ENCODE measurements around the gene PTX4. TPM values are rescaled to one million over a fixed set of nuclear protein-coding genes. Genes with fewer than 3 reads are reported as not detected.

PTX4 gene
- total RNA-seq, 1 donor from 2014 or later: not detected

GRCh38 chr16:1456951-1457350, 31.8 kb downstream of the PTX4 start:
- DNase-seq: no peak
- no peak overlapping the region for H3K4me3 ChIP-seq
- intact Hi-C loops (cut with micrococcal nuclease): no loop called here
- peaks cover 87% of the 10 kb centered on the region for H3K36me3 ChIP-seq
- H3K9me3 ChIP-seq (replicated peaks): no peaks in the 10 kb centered on the region
- no peaks in the 10 kb centered on the region for H3K4me1 ChIP-seq
- H3K27ac ChIP-seq (replicated peaks): no peak overlapping the region
- no peak for TF ChIP-seq CTCF (IDR thresholded peaks at IDR 0.05; ENCODE audit: borderline replicate concordance)
- no peaks in the 10 kb centered on the region for H3K27me3 ChIP-seq (ENCODE audit: low read depth)

GRCh38 chr16:1455190-1456171, 33.3 kb downstream of the PTX4 start:
- TF ChIP-seq CTCF (IDR thresholded peaks at IDR 0.05; ENCODE audit: borderline replicate concordance): no peak
- H3K4me1 ChIP-seq: no peaks in the 10 kb centered on the region

GRCh38 chr16:1454561-1454960, 34.2 kb downstream of the PTX4 start:
- DNase-seq: no peak
- no peak for TF ChIP-seq CTCF (IDR thresholded peaks at IDR 0.05; ENCODE audit: borderline replicate concordance)
- Histone ChIP-seq H3K4me1 (no peaks in the 10 kb centered on the region), H3K27me3 (ENCODE audit: low read depth) (no peaks in the 10 kb centered on the region), H3K9me3 (replicated peaks) (no peaks in the 10 kb centered on the region), H3K27ac (replicated peaks) (no peak overlapping the region), H3K36me3 (peaks cover 92% of the 10 kb centered on the region), H3K4me3 (no peak overlapping the region)
- intact Hi-C loops (cut with micrococcal nuclease): no loop called here

More at GRCh38 chr16:1455190-1456171, 33.3 kb downstream of the PTX4 start:
- Histone ChIP-seq H3K27me3 (ENCODE audit: low read depth) (no peaks in the 10 kb centered on the region), H3K36me3 (peaks cover 89% of the 10 kb centered on the region), H3K27ac (replicated peaks) (no peak overlapping the region), H3K4me3 (no peak overlapping the region), H3K9me3 (replicated peaks) (no peaks in the 10 kb centered on the region)
- no peak for DNase-seq
- intact Hi-C loops (cut with micrococcal nuclease): no loop called here

GRCh38 chr16:1453316-1453715, 35.4 kb downstream of the PTX4 start:
- intact Hi-C loops (cut with micrococcal nuclease): no loop called here
- H3K27ac ChIP-seq (replicated peaks): no peak overlapping the region
- H3K4me3 ChIP-seq: no peak overlapping the region
- TF ChIP-seq CTCF (IDR thresholded peaks at IDR 0.05; ENCODE audit: borderline replicate concordance): no peak
- no peaks in the 10 kb centered on the region for H3K27me3 ChIP-seq (ENCODE audit: low read depth)
- DNase-seq: no peak
- no peaks in the 10 kb centered on the region for H3K9me3 ChIP-seq (replicated peaks)
- peaks cover 98% of the 10 kb centered on the region for H3K36me3 ChIP-seq
- no peaks in the 10 kb centered on the region for H3K4me1 ChIP-seq

- Histone ChIP-seq H3K27ac (replicated peaks) (no peak overlapping the region), H3K9me3 (replicated peaks) (no peaks in the 10 kb centered on the region), H3K4me1 (no peaks in the 10 kb centered on the region), H3K36me3 (peaks cover 98% of the 10 kb centered on the region), H3K27me3 (ENCODE audit: low read depth) (no peaks in the 10 kb centered on the region), H3K4me3 (no peak overlapping the region)
- intact Hi-C loops (cut with micrococcal nuclease): no loop called here
- no peak for DNase-seq
- no peak for TF ChIP-seq CTCF (IDR thresholded peaks at IDR 0.05; ENCODE audit: borderline replicate concordance)
Measured at GRCh38 chr16:1452530-1452929, 36.2 kb downstream of the PTX4 start.

Data from left ventricle myocardium inferior (tissue), 1 donor.